BLaER1 treated with 17β-estradiol and CSF1 and Interleukin-3, amounts not matched to agents 10 nM and 100 nM (cell line): Measurements from ENCODE around the gene ABCA12.

Experiments used
- H3K27ac ChIP-seq, 11 experiments: shearing (Covaris generic); formaldehyde crosslinking; 2 replicates each; pipeline ENCODE4 v1.8.1; 2022
- H3K27me3 ChIP-seq, 11 experiments: shearing (Covaris generic); formaldehyde crosslinking; 2 replicates each; pipeline ENCODE4 v1.8.1; 2022
- H3K36me3 ChIP-seq, 11 experiments: shearing (Covaris generic); formaldehyde crosslinking; 2 replicates each; pipeline ENCODE4 v1.8.1; 2022
- H3K4me1 ChIP-seq, 10 experiments: shearing (Covaris generic); formaldehyde crosslinking; 2 replicates each; pipeline ENCODE4 v1.8.1; 2022
- H3K4me2 ChIP-seq, 11 experiments: shearing (Covaris generic); formaldehyde crosslinking; 2 replicates each; pipeline ENCODE4 v1.8.1; 2022
- H3K4me3 ChIP-seq, 10 experiments: shearing (Covaris generic); formaldehyde crosslinking; 2 replicates each; pipeline ENCODE4 v1.8.1; 2022
- H3K9ac ChIP-seq, 11 experiments: shearing (Covaris generic); formaldehyde crosslinking; 2 replicates each; pipeline ENCODE4 v1.8.1; 2022
- H3K9me3 ChIP-seq, 11 experiments: shearing (Covaris generic); formaldehyde crosslinking; replicated peaks in 1 of 11; 2 replicates each; pipeline ENCODE4 v1.8.1; 2022
- H4K20me1 ChIP-seq, 11 experiments: shearing (Covaris generic); formaldehyde crosslinking; 2 replicates each; pipeline ENCODE4 v1.8.1; 2022
- Cebpa-rat ChIP-seq, 11 experiments: shearing (Covaris generic); IDR thresholded peaks; 2 replicates each; pipeline ENCODE4 v1.8.1; 2022

ABCA12 gene

GRCh38 chr2:215137329-215137686 lies 1.1 kb downstream of the ABCA12 start:
- no peak overlapping the region for H3K4me3 ChIP-seq
- no peak overlapping the region for H3K9ac ChIP-seq
- no peaks in the 10 kb centered on the region for H3K36me3 ChIP-seq
- no peak overlapping the region for H3K27ac ChIP-seq
- H4K20me1 ChIP-seq: no peaks in the 10 kb centered on the region
- no peak overlapping the region for H3K4me2 ChIP-seq
- peaks cover 0 to 6% (median 0%) of the 10 kb centered on the region in 10 experiments; a peak in 2 of 20 replicates for H3K4me1 ChIP-seq
- no peak for TF ChIP-seq Cebpa-rat (IDR thresholded peaks at IDR 0.05)
- no peaks in the 10 kb centered on the region for H3K9me3 ChIP-seq
- H3K27me3 ChIP-seq: no peaks in the 10 kb centered on the region

DNA sequence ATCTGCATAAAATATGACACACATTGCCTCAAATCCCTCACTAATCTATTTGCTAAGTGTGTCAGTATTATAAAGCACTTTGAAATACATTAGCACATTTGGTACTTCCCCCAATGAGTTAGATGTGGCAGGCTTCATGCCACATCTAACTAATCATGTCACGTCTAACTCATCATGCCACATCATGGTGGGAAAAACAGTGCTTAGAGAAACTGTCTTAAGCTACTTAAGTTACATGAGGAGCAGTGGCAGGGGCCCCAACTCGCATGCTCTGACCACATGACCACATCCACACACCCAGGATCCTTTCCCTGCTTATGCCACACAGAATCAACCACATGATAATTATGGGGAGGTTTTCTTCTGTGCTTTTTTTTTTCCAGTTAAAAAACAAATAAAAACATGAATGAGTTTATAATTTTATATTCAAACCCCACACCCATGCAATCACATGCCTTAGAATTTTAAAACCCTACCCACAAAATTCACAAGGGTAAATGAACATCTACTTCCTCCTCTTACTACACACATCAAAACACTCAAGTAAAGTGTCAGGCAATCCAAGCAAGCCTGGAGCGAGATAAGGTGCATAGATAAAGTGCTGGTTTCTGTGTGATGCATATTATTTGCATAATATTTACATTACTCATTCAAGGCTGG lies 1.6 kb downstream of the ABCA12 start:
- Histone ChIP-seq H4K20me1 (no peaks in the 10 kb centered on the region), H3K27me3 (no peaks in the 10 kb centered on the region), H3K4me1 (peaks cover 0 to 6% (median 0%) of the 10 kb centered on the region in 10 experiments; a peak in 2 of 20 replicates), H3K36me3 (no peaks in the 10 kb centered on the region), H3K4me3 (no peak overlapping the region), H3K9me3 (no peaks in the 10 kb centered on the region), H3K4me2 (no peak overlapping the region), H3K9ac (no peak overlapping the region), H3K27ac (no peak overlapping the region)
- no peak for TF ChIP-seq Cebpa-rat (IDR thresholded peaks at IDR 0.05)

DNA sequence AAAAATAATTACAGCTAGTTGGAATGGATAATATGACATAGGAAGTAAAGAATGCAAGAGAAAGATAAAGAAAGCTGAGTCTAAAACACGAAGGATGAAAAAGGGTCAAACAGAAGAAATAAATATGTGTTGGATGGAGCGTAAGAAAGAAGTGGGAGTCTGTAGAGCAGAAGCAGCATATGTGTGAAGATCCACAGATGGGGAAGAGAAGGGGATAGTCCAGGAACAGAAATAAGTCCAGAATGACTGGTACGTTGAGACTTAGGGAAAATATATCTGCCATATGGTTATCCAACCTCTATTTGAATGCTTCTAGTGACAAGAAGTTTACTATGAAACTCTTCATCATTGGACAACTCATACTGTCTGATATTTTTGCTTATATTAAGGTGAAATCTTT lies 18.0 kb downstream of the ABCA12 start:
- TF ChIP-seq Cebpa-rat (IDR thresholded peaks at IDR 0.05): no peak
- Histone ChIP-seq H3K4me3 (no peak overlapping the region), H3K9ac (no peak overlapping the region), H4K20me1 (no peaks in the 10 kb centered on the region), H3K4me1 (no peaks in the 10 kb centered on the region), H3K9me3 (peaks cover 15 to 47% (median 32%) of the 10 kb centered on the region in 11 experiments; a peak in 20 of 22 replicates), H3K27me3 (no peaks in the 10 kb centered on the region), H3K4me2 (no peak overlapping the region), H3K27ac (no peak overlapping the region), H3K36me3 (no peaks in the 10 kb centered on the region)

DNA sequence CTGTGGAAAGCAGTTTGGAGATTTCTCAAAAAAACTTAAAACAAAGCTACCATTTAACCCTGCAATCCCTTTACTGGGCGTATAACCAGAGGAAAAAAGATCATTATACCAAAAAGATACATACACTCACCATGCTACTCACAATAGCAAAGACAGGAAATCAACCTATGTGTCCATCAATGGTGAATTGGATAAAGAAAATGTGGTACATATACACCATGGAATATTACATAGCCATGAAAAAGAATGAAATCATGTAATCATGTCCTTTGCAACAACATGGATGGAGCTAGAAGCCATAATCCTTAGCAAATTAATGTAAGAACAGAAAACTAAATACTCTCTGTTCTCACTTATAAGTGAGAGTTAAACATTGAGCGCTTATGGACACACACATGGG lies 18.6 kb downstream of the ABCA12 start:
- Histone ChIP-seq H3K4me1 (no peaks in the 10 kb centered on the region), H3K4me3 (no peak overlapping the region), H3K9ac (no peak overlapping the region), H3K27me3 (no peaks in the 10 kb centered on the region), H3K36me3 (no peaks in the 10 kb centered on the region), H3K9me3 (peaks cover 15 to 47% (median 32%) of the 10 kb centered on the region in 11 experiments; a peak in 20 of 22 replicates), H3K27ac (no peak overlapping the region), H3K4me2 (no peak overlapping the region), H4K20me1 (no peaks in the 10 kb centered on the region)
- no peak for TF ChIP-seq Cebpa-rat (IDR thresholded peaks at IDR 0.05)

GRCh38 chr2:215110918-215111317 lies 27.5 kb downstream of the ABCA12 start:
- H3K4me1 ChIP-seq: no peaks in the 10 kb centered on the region
- H3K36me3 ChIP-seq: no peaks in the 10 kb centered on the region
- no peak overlapping the region for H3K27ac ChIP-seq
- no peak overlapping the region for H3K4me2 ChIP-seq
- H3K4me3 ChIP-seq: no peak overlapping the region
- no peak for TF ChIP-seq Cebpa-rat (IDR thresholded peaks at IDR 0.05)
- H3K27me3 ChIP-seq: no peaks in the 10 kb centered on the region
- H3K9ac ChIP-seq: no peak overlapping the region
- H3K9me3 ChIP-seq: no peaks in the 10 kb centered on the region
- no peaks in the 10 kb centered on the region for H4K20me1 ChIP-seq

DNA sequence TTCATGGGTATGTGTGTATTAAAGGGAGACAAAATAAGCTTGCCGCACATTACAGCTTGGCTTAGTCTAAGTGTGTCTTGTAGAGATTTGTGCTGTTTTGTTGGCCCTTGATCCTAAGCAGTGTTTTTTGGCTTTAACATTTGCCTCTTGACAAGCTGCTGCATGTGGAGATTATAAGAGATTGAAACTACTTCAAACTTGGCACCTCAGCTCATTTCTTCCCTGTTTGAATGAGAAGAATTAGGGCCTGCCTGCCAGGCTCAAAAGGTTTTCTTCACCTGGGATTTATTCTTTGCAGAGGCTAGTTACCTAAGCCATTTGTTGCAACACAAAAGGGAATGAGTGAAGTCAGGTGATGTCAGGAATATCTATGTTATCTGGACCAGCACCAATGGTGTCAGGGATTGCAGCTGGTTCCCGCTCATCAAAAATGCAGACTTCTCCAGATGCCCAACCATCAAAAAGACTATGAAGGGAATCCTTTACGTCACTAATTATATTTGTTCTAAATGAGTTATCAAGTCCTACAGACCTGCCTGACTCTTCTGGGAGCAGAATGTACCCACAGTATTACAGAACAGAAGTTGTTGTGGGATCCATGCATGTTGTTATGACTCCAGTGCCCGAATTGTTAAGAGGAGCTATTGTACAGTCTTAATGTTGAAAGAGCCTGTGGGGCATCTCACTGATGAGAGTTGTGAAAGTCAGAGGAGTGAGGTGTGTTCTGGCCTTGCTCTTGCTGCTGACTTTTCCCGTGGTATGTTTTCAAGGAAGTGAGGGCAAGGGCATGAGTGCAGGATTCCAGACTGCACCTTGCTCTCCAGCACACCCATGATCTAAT lies 31.0 kb downstream of the ABCA12 start:
- no peak overlapping the region for H3K27ac ChIP-seq

DNA sequence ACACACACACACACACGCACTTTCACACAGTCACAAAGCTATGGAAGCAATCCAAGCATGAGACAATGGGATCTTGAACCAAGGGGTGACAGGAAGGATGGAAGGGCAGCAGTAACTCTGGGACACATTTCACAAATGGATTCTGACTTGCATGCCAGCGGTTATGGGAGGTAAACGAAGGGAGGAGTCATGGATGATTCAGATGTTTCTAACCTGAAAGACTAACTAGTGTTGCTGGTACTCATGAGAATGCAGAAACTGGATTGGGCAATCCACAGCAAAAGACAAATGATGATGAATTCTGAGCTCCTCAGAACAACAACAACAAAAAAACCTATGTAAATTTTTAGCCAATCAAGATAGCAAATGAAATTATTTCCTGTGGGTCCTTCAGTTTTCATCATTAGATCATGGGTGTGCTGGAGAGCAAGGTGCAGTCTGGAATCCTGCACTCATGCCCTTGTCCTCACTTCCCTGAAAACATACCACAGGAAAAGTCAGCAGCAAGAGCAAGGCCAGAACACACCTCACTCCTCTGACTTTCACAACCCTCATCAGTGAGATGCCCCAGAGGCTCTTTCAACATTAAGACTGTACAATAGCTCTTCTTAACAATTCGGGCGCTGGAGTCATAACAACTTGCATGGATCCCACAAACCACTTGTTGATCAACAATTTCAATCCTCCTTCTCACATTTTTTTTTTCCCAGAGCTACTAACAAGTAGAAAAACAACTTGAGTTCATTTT lies 32.6 kb downstream of the ABCA12 start:
- H3K9me3 ChIP-seq: no peaks in the 10 kb centered on the region
- H3K4me2 ChIP-seq: no peak overlapping the region
- H3K9ac ChIP-seq: no peak overlapping the region
- no peaks in the 10 kb centered on the region for H4K20me1 ChIP-seq
- no peak overlapping the region for H3K4me3 ChIP-seq
- H3K36me3 ChIP-seq: no peaks in the 10 kb centered on the region
- H3K27ac ChIP-seq: no peak overlapping the region
- no peak for TF ChIP-seq Cebpa-rat (IDR thresholded peaks at IDR 0.05)
- H3K27me3 ChIP-seq: no peaks in the 10 kb centered on the region
- H3K4me1 ChIP-seq: no peaks in the 10 kb centered on the region

More for the DNA sequence above, 31.0 kb downstream of the ABCA12 start:
- no peaks in the 10 kb centered on the region for H3K36me3 ChIP-seq
- H4K20me1 ChIP-seq: no peaks in the 10 kb centered on the region
- no peaks in the 10 kb centered on the region for H3K9me3 ChIP-seq
- H3K4me2 ChIP-seq: no peak overlapping the region
- no peak overlapping the region for H3K9ac ChIP-seq
- no peak for TF ChIP-seq Cebpa-rat (IDR thresholded peaks at IDR 0.05)
- no peak overlapping the region for H3K4me3 ChIP-seq
- no peaks in the 10 kb centered on the region for H3K27me3 ChIP-seq
- no peaks in the 10 kb centered on the region for H3K4me1 ChIP-seq

GRCh38 chr2:215104226-215104625 lies 34.2 kb downstream of the ABCA12 start:
- no peak overlapping the region for H3K4me2 ChIP-seq
- no peaks in the 10 kb centered on the region for H3K9me3 ChIP-seq
- H3K27ac ChIP-seq: no peak overlapping the region
- H3K36me3 ChIP-seq: no peaks in the 10 kb centered on the region
- TF ChIP-seq Cebpa-rat (IDR thresholded peaks at IDR 0.05): no peak
- H3K4me1 ChIP-seq: no peaks in the 10 kb centered on the region
- no peak overlapping the region for H3K9ac ChIP-seq
- no peak overlapping the region for H3K4me3 ChIP-seq
- H3K27me3 ChIP-seq: no peaks in the 10 kb centered on the region
- no peaks in the 10 kb centered on the region for H4K20me1 ChIP-seq

DNA sequence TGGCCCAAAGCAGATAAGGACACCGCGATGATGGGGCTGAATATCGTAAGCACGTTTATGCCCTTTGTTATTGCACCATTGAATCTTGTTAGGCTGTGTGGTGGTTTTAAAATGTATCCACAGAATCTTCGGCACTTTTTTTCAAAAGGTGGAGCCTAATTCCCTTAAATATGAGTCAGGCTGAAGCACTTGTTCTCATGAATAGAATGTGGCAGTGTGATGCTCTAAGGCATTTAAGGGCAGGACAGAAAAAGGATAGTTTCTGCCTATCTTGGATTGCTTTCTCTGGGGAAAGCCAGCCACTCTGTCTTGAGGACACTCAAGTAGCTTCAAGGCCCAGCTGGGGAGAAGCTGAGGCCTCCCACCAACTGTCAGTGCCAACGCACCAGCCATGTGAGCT lies 39.6 kb downstream of the ABCA12 start:
- peaks cover 0 to 7% (median 0%) of the 10 kb centered on the region in 11 experiments; a peak in 2 of 22 replicates for H3K9me3 ChIP-seq
- H3K4me2 ChIP-seq: no peak overlapping the region
- TF ChIP-seq Cebpa-rat (IDR thresholded peaks at IDR 0.05): no peak
- no peak overlapping the region for H3K9ac ChIP-seq
- no peak overlapping the region for H3K27ac ChIP-seq
- no peaks in the 10 kb centered on the region for H4K20me1 ChIP-seq
- no peak overlapping the region for H3K4me3 ChIP-seq
- no peaks in the 10 kb centered on the region for H3K27me3 ChIP-seq
- no peaks in the 10 kb centered on the region for H3K4me1 ChIP-seq
- H3K36me3 ChIP-seq: no peaks in the 10 kb centered on the region
